Measurements from ENCODE around the gene FAM120A.
A peak's percentile ranks its signal among the peaks of the same experiment; 100 is the strongest.

The FAM120A gene

DNA sequence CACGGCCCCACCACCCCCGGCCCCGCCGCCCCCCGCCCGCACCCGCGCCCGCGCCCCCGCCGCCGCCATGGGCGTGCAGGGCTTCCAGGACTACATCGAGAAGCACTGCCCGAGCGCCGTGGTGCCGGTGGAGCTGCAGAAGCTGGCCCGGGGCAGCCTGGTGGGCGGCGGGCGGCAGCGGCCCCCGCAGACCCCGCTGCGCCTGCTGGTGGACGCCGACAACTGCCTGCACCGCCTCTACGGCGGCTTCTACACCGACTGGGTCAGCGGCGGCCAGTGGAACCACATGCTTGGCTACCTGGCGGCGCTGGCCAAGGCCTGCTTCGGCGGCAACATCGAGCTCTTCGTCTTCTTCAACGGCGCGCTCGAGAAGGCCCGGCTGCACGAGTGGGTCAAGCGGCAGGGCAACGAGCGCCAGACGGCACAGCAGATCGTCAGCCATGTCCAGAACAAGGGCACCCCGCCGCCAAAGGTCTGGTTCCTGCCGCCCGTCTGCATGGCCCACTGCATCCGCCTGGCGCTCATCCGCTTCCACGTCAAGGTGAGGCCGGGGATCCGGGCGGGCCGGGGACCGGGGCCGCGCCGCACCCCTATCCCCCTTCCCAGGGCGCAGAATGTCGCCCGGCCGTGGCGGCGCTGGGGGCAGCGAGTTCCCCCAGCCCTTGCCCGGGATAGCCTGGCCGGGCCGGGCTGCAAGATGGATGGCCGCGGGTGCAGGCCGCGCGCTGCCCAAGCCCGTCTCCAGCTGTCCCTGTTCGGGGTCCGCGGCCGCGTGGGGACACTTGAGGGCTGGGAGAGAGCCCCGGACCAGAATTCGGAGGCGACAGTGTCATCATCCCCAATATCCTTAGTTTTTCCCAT is 594 bp downstream of the FAM120A start:
- Histone ChIP-seq H3K27me3 (replicated peaks; ENCODE audit: control insufficient read depth, insufficient read depth, low read length) (no peaks in the 10 kb centered on the region), H3K4me1 (ENCODE audit: control insufficient read depth, insufficient read depth, low read length) (peaks cover 29% of the 10 kb centered on the region), H3K4me3 (ENCODE audit: low read length) (peak overlapping the region; percentile 96), H3K36me3 (ENCODE audit: control insufficient read depth, insufficient read depth, low read length, severe bottlenecking) (peaks cover 18% of the 10 kb centered on the region), H3K9me3 (ENCODE audit: control insufficient read depth, low read length) (no peaks in the 10 kb centered on the region), H3K9ac (ENCODE audit: low read length) (peak overlapping the region; percentile 98)
- DNase-seq (ENCODE audit: low read depth): peak; percentile 58

DNA sequence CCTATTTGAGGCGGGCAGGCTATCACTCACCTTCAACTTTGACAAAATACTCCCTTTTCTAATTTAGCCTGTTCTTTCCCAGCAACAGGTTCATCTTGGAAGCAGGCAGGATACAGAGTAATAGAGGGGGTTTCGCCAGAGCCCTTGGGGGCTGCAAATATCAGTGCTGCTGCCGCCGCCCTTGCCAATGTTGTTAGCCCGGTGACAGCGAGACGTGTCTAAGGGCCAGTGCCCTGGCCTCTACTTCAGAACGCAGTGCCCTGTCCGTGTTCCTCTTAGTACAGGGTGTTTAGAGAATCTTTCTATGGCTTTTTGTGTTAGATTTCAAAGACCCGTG is 1.2 kb downstream of the FAM120A start:
- DNase-seq (ENCODE audit: low read depth): peak; percentile 61
- H3K4me3 ChIP-seq (ENCODE audit: low read length): peak overlapping the region; percentile 96
- H3K36me3 ChIP-seq (ENCODE audit: control insufficient read depth, insufficient read depth, low read length, severe bottlenecking): peaks cover 12% of the 10 kb centered on the region
- H3K27me3 ChIP-seq (replicated peaks; ENCODE audit: control insufficient read depth, insufficient read depth, low read length): no peaks in the 10 kb centered on the region
- peaks cover 29% of the 10 kb centered on the region for H3K4me1 ChIP-seq (ENCODE audit: control insufficient read depth, insufficient read depth, low read length)
- peak overlapping the region; percentile 98 for H3K9ac ChIP-seq (ENCODE audit: low read length)
- no peaks in the 10 kb centered on the region for H3K9me3 ChIP-seq (ENCODE audit: control insufficient read depth, low read length)

DNA sequence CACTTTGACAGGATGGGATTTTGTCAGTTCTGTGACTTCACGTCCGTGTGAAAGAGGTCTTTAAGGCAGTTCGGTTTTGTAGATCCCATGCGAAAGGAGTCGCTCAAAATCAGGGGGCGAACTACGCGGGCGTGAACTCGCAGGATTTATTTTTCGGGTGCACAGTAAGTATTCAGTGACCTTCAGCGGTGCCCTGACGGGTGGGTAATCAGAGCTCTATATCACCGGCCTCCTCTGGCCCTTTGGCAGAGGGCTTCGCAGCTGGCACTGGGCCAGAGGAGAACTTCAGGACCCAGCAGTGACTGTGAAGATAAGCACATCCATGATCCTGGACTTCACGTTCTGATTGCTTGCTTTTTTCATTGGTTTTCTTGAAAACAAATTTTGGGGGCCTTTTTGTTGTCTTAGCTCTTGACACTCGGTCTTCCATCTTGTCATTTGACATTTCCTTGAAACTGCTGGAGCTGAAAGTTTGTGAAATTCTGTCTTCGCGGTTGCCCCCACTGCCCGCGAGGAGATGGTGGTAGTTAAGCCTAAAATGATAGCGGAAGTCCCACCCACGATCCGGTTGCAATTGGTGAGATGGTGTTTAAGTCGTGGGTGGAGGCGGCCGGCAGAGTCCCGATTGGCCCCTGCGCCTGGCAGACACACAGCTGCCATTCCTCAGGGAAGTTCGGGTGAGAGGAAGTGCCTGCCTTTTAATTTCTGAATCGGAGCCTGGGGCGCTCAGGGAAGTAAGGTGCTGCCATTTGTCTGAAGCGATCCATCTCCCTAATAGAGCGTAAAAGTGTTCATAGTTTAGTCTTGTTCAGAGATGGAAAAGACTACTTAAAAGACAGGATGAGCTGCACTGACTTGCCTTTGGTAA is 1.8 kb downstream of the FAM120A start, which contains the start of gene FAM120AOS:
FAM120AOS (minus strand) TSS at position 535 of the 868 bp plus-strand sequence. CDS start 872 bp downstream, outside the sequence.
- H3K27me3 ChIP-seq (replicated peaks; ENCODE audit: control insufficient read depth, insufficient read depth, low read length): no peaks in the 10 kb centered on the region
- no peaks in the 10 kb centered on the region for H3K9me3 ChIP-seq (ENCODE audit: control insufficient read depth, low read length)
- H3K4me1 ChIP-seq (ENCODE audit: control insufficient read depth, insufficient read depth, low read length): peaks cover 35% of the 10 kb centered on the region
- H3K36me3 ChIP-seq (ENCODE audit: control insufficient read depth, insufficient read depth, low read length, severe bottlenecking): peaks cover 7% of the 10 kb centered on the region
- peak within 1 kb of the TSS; percentile 98 for H3K9ac ChIP-seq (ENCODE audit: low read length)
- DNase-seq (ENCODE audit: low read depth): peak; percentile 97
- peak within 1 kb of the TSS; percentile 96 for H3K4me3 ChIP-seq (ENCODE audit: low read length)

DNA sequence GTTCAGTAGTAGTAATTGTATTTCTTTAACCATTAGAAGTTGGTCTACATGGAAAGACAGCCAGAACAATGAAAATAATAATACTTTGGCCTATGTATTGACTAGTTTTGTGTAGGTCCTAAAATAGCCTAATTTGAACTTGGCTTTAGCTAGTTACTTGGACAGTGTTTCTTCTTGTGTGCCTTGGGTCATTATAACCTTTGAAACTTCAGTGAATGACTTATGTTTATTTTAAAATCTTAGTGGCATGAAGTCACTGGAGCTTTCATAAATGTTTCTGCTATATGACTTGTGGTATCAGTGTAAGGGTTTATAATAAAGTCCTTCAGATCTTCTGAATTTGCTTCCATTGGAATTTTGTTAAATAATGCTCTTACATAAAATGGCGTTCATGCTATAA is 4.5 kb downstream of the FAM120A start:
- Histone ChIP-seq H3K9ac (ENCODE audit: low read length) (no peak overlapping the region), H3K4me1 (ENCODE audit: control insufficient read depth, insufficient read depth, low read length) (peaks cover 49% of the 10 kb centered on the region)
- DNase-seq (ENCODE audit: low read depth): no peak

DNA sequence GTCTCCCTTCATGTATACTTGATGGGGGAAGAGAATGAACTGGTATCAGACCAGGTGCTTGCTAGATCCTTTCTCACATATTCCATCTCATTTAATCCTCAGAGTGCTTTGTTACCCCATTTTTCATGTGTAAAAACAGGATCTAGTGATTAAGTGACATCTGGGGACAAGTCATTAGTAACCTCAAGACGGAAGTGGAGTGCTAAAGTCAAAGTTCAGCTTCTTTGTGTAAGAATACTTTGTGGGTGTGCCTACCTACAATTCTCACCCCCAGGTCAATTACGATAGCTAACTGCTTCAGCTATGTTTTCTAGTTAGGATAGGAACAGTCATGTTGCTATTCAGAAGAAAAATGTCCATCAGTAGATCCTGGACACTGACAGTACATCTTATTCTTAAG is 5.0 kb downstream of the FAM120A start:
- no peak overlapping the region for H3K9ac ChIP-seq (ENCODE audit: low read length)
- DNase-seq (ENCODE audit: low read depth): no peak

More for the DNA sequence above, 4.5 kb downstream of the FAM120A start:
- H3K36me3 ChIP-seq (ENCODE audit: control insufficient read depth, insufficient read depth, low read length, severe bottlenecking): no peaks in the 10 kb centered on the region
- no peaks in the 10 kb centered on the region for H3K9me3 ChIP-seq (ENCODE audit: control insufficient read depth, low read length)
- no peaks in the 10 kb centered on the region for H3K27me3 ChIP-seq (replicated peaks; ENCODE audit: control insufficient read depth, insufficient read depth, low read length)
- no peak overlapping the region for H3K4me3 ChIP-seq (ENCODE audit: low read length)

DNA sequence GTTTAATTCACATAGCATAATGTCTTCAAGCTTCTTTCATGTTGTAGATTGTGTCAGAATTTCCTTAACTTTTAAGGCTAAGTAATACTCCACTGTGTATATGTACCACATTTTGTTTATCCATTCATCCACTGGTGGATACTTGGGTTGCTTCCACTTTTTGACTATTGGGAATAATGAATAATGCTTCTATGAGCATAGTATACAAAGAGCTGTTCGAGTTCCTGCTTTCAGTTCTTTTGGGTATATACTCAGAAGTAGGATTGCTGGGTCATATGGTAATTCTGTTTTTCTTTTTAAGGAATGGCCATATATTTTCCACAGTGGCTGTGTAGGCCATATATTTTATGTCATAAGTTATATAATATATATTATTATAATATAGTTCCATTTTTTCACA is 5.5 kb downstream of the FAM120A start:
- DNase-seq (ENCODE audit: low read depth): no peak
- H3K9me3 ChIP-seq (ENCODE audit: control insufficient read depth, low read length): no peaks in the 10 kb centered on the region
- no peaks in the 10 kb centered on the region for H3K27me3 ChIP-seq (replicated peaks; ENCODE audit: control insufficient read depth, insufficient read depth, low read length)
- H3K9ac ChIP-seq (ENCODE audit: low read length): no peak overlapping the region
- H3K4me3 ChIP-seq (ENCODE audit: low read length): no peak overlapping the region
- no peaks in the 10 kb centered on the region for H3K36me3 ChIP-seq (ENCODE audit: control insufficient read depth, insufficient read depth, low read length, severe bottlenecking)
- peaks cover 52% of the 10 kb centered on the region for H3K4me1 ChIP-seq (ENCODE audit: control insufficient read depth, insufficient read depth, low read length)

More for the DNA sequence above, 5.0 kb downstream of the FAM120A start:
- H3K4me3 ChIP-seq (ENCODE audit: low read length): no peak overlapping the region
- no peaks in the 10 kb centered on the region for H3K9me3 ChIP-seq (ENCODE audit: control insufficient read depth, low read length)
- H3K4me1 ChIP-seq (ENCODE audit: control insufficient read depth, insufficient read depth, low read length): peaks cover 49% of the 10 kb centered on the region
- H3K36me3 ChIP-seq (ENCODE audit: control insufficient read depth, insufficient read depth, low read length, severe bottlenecking): no peaks in the 10 kb centered on the region
- H3K27me3 ChIP-seq (replicated peaks; ENCODE audit: control insufficient read depth, insufficient read depth, low read length): no peaks in the 10 kb centered on the region

DNA sequence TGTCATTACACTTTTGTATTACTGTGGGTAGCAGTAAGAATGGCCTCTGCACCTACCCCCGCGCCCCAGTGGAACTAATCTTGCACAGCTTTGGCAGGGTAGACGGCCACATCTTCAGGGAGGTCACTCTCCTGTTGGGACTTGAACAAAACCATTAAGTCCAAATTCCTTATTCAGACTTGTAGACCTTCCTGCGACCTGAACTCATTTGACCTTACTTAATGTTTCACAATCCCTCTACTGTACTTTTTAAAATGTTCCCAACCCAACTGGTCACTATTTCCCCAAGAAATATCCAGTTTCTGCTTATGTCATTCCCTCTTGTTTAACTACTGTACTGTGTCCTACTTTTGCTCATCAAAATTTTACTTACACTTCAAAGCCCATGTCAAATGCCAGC is 7.2 kb downstream of the FAM120A start:
- no peak overlapping the region for H3K9ac ChIP-seq (ENCODE audit: low read length)
- H3K36me3 ChIP-seq (ENCODE audit: control insufficient read depth, insufficient read depth, low read length, severe bottlenecking): no peaks in the 10 kb centered on the region
- no peaks in the 10 kb centered on the region for H3K27me3 ChIP-seq (replicated peaks; ENCODE audit: control insufficient read depth, insufficient read depth, low read length)
- H3K4me1 ChIP-seq (ENCODE audit: control insufficient read depth, insufficient read depth, low read length): peaks cover 54% of the 10 kb centered on the region
- DNase-seq (ENCODE audit: low read depth): peak; percentile 19
- peak overlapping the region; percentile 60 for H3K4me3 ChIP-seq (ENCODE audit: low read length)
- H3K9me3 ChIP-seq (ENCODE audit: control insufficient read depth, low read length): no peaks in the 10 kb centered on the region

DNA sequence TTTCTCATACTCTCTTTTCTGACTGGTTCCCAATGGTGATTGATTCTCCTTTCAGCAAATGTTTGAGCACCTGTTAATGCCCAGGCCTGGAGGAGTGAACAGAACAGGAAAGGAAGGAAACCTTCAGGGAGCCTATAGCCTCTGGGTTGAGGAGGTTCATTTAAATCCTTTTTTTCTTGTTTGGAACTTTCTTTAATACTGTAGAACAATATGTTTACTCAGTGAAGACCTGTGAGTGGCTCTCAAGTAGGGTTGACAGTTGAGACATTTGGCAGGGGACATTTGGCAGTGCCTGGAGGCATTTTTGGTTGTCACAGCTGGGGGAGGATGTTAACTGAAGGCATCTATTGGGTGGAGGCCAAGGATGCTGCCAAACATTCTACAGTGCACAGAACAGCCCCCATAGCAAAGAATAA is 8.0 kb downstream of the FAM120A start:
- no peaks in the 10 kb centered on the region for H3K9me3 ChIP-seq (ENCODE audit: control insufficient read depth, low read length)
- H3K36me3 ChIP-seq (ENCODE audit: control insufficient read depth, insufficient read depth, low read length, severe bottlenecking): no peaks in the 10 kb centered on the region
- no peaks in the 10 kb centered on the region for H3K27me3 ChIP-seq (replicated peaks; ENCODE audit: control insufficient read depth, insufficient read depth, low read length)
- H3K4me3 ChIP-seq (ENCODE audit: low read length): peak overlapping the region; percentile 14
- H3K4me1 ChIP-seq (ENCODE audit: control insufficient read depth, insufficient read depth, low read length): peaks cover 49% of the 10 kb centered on the region
- no peak overlapping the region for H3K9ac ChIP-seq (ENCODE audit: low read length)
- no peak for DNase-seq (ENCODE audit: low read depth)

DNA sequence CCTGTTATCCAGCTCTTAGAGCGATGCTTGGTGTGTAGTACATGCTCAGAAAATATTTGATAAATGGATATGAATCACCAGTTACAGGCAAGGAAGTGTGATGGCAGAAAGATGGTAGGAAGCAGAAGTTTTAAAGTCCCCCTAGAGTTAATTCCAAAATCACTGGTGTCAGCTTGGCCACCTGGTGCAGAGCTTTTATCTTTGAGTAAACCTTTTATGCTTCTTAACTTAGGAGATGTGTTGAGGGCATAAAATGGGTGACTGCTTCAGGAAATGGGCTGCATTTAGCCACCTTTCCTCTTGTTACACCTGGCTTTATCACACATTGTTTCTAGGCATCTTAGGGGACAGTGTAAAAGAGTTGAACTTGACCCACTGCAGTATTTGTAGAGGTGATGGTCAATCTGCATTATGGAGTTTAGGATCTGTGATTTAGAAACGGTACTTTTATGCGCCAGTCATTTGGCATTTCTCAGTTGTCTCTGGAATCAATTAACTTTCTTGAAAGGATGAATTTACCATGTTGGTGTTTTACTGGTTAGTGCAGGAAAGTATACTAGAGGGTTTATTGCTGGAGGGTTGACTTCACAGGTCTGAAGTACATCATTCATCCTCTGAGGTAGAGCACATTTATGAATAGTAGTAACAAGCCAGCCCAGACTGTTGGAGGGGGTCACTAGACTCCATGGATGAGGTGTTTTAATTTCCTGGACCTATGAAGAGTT is 9.4 kb downstream of the FAM120A start:
- DNase-seq (ENCODE audit: low read depth): no peak
- Histone ChIP-seq H3K36me3 (ENCODE audit: control insufficient read depth, insufficient read depth, low read length, severe bottlenecking) (no peaks in the 10 kb centered on the region), H3K9me3 (ENCODE audit: control insufficient read depth, low read length) (no peaks in the 10 kb centered on the region), H3K9ac (ENCODE audit: low read length) (no peak overlapping the region), H3K27me3 (replicated peaks; ENCODE audit: control insufficient read depth, insufficient read depth, low read length) (no peaks in the 10 kb centered on the region), H3K4me3 (ENCODE audit: low read length) (no peak overlapping the region), H3K4me1 (ENCODE audit: control insufficient read depth, insufficient read depth, low read length) (peaks cover 39% of the 10 kb centered on the region)

DNA sequence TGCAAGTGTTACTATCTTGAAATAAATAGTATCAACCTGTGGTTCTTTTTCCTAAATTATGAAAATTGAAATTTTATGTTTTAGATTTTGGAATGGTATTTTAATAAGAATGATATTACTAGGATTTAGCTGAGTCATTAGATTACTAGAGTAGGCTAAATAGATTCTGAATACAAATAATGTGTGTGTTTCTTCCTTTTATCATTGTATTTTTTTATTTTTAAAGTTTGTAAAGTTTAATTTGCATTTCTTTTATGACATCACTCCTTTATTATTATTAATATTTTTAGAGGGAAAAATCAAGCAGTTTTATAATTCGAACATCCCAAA is 9.9 kb downstream of the FAM120A start:
- Histone ChIP-seq H3K9ac (ENCODE audit: low read length) (no peak overlapping the region), H3K36me3 (ENCODE audit: control insufficient read depth, insufficient read depth, low read length, severe bottlenecking) (no peaks in the 10 kb centered on the region), H3K4me1 (ENCODE audit: control insufficient read depth, insufficient read depth, low read length) (peaks cover 33% of the 10 kb centered on the region), H3K9me3 (ENCODE audit: control insufficient read depth, low read length) (no peaks in the 10 kb centered on the region), H3K27me3 (replicated peaks; ENCODE audit: control insufficient read depth, insufficient read depth, low read length) (no peaks in the 10 kb centered on the region), H3K4me3 (ENCODE audit: low read length) (no peak overlapping the region)
- no peak for DNase-seq (ENCODE audit: low read depth)

DNA sequence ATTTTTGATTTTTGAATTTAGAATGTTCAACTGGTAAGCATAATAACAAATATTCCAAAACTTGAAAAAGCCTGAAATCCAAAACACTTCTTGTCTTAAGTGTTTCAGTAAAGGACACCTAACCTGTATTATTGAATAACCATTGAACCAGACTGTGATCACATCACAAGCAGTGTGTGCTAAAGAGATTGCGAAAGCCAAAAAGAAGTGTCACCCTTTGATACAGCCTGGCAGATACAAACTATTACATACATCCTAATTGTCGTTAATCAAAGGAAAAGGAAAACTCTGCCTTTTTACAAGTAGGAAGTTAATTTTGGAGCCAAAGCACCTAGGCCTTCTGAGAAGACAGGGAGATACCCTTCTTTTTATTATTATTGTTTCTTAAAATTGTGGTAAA is 10.3 kb downstream of the FAM120A start:
- Histone ChIP-seq H3K9ac (ENCODE audit: low read length) (no peak overlapping the region), H3K9me3 (ENCODE audit: control insufficient read depth, low read length) (no peaks in the 10 kb centered on the region)

More for the DNA sequence above, 10.3 kb downstream of the FAM120A start:
- DNase-seq (ENCODE audit: low read depth): peak; percentile 24
- Histone ChIP-seq H3K36me3 (ENCODE audit: control insufficient read depth, insufficient read depth, low read length, severe bottlenecking) (no peaks in the 10 kb centered on the region), H3K4me1 (ENCODE audit: control insufficient read depth, insufficient read depth, low read length) (peaks cover 29% of the 10 kb centered on the region), H3K27me3 (replicated peaks; ENCODE audit: control insufficient read depth, insufficient read depth, low read length) (no peaks in the 10 kb centered on the region), H3K4me3 (ENCODE audit: low read length) (no peak overlapping the region)

All from adipocyte (in vitro differentiated cells).